Transverse colon (tissue), 4 donors: ENCODE results near the gene MRPS22. TPM values are rescaled to one million over a fixed set of nuclear protein-coding genes. Genes with fewer than 3 reads are reported as not detected.
"Not testable (repeated sequence)": the region's sequence is repeated elsewhere in the genome, so short reads cannot be mapped to it uniquely, and the experiment has no call there.

Experiments
- DNase-seq: peaks from one replicate; pipeline ENCODE4 v3.0.0-alpha.2; 2019
- H3K27ac ChIP-seq, 4 donors: fragments of 200-600 bp; sonication (generic); 2 replicates each; pipeline ENCODE4 v1.5.1; 2016 to 2018; ENCODE audit warnings: inconsistent platforms in 4 of 4
- H3K27me3 ChIP-seq: fragments of 200-600 bp; sonication (generic); 2 replicates; pipeline ENCODE4 v1.5.1; 2017; ENCODE audit warnings: inconsistent platforms
- H3K36me3 ChIP-seq, 4 donors: fragments of 200-600 bp; sonication (generic); 2 replicates each; pipeline ENCODE4 v1.5.1; 2017 to 2019; ENCODE audit warnings: inconsistent platforms in 4 of 4
- H3K4me1 ChIP-seq, 4 donors: fragments of 200-600 bp; sonication (generic); 2 replicates each; pipeline ENCODE4 v1.5.1; 2017 to 2020; ENCODE audit warnings: inconsistent platforms in 4 of 4
- H3K4me3 ChIP-seq, 4 donors: fragments of 200-600 bp; sonication (generic); 1 replicate in 1 of 4; 2 replicates in 3 of 4; pipeline versions ENCODE4 v1.5.1 to v1.6.1; 2017 to 2019; ENCODE audit warnings: inconsistent platforms in 4 of 4
- H3K9me3 ChIP-seq, 2 donors: fragments of 200-600 bp; sonication (generic); 2 replicates each; pipeline ENCODE4 v1.5.1; 2017 to 2019; ENCODE audit warnings: inconsistent platforms in 2 of 2
- EP300 ChIP-seq: sonication (generic); formaldehyde crosslinking; IDR thresholded peaks from one replicate; pipeline ENCODE4 v1.6.1; 2017; ENCODE audit warnings: antibody characterized with exemption, low read depth
- POLR2A ChIP-seq: fragments of 450-650 bp; IDR thresholded peaks from one replicate; pipeline ENCODE4 v1.6.1; 2016; ENCODE audit warnings: antibody characterized with exemption, mild to moderate bottlenecking, moderate library complexity
- POLR2AphosphoS5 ChIP-seq, 3 donors: sonication (generic); formaldehyde crosslinking; IDR thresholded peaks; one replicate each; pipeline ENCODE4 v1.6.1; 2016; ENCODE audit warnings: antibody characterized with exemption in 3 of 3
- WGBS, 2 donors: methylation state at CpG; one replicate each; pipeline ENCODE4 v1.1.5; 2018; ENCODE audit warnings: low coverage in 1 of 2; 5-methylcytosine and 5-hydroxymethylcytosine counted together
- in situ Hi-C, 4 donors: fragments of 200-750 bp; cut with MboI; loops; one replicate each; pipeline versions ENCODE4 v1.15.0 to v1.15.1; 2017; ENCODE audit warnings: low sequenced_read_pairs in 3 of 4, low pct_ligation_motif_present in 1 of 4, low pct_unique_long_range_greater_than_20kb in 1 of 4
- intact Hi-C: fragments of 100-400 bp; cut with DNase I; formaldehyde crosslinking; loops from one replicate; pipeline ENCODE4 v1.15.1; 2023; ENCODE audit warnings: low total_unique reads
- total RNA-seq, 4 donors: library from RNA; depleted of rRNA; stranded (reverse); fragments of >200 nt; gene quantifications; one replicate each; pipeline ENCODE4 v1.1.0, GENCODE V29; 2016
- TF ChIP-seq, protein P1 (sequence below), 5 experiments: fragments of 200-600 bp in 3 of 5; fragments of 450-650 bp in 2 of 5; sonication (generic) in 3 of 5; IDR thresholded peaks; 1 replicate in 2 of 5; 2 replicates in 3 of 5; pipeline ENCODE4 v1.5.1; 2016 to 2017; ENCODE audit warnings: antibody characterized with exemption in 5 of 5, inconsistent platforms in 3 of 5, mild to moderate bottlenecking in 2 of 5, moderate library complexity in 1 of 5

Gene MRPS22
- total RNA-seq, 4 donors from 2014 or later: 14.6 to 62.7 (median 51.6) TPM

DNA sequence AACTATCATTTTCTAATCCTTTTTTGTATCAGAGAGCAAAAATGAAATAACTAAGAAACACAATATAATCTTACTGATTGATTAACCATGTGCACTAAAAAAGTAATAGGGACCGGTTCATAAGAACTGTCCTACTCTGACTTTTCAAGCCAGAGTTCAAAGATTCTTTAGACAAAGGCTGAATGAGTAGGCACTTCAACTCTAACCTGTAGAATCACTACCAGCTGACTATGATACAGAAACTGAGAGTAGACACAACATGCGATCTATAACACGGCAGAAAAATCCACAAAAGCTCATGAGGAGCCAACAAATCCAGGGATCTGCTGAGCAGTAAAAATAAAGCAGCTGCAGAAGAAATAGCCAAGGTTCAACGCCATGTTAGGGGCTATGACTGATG lies 36.8 kb downstream of the MRPS22 start:
- no peak for DNase-seq
- Histone ChIP-seq H3K27me3 (no peaks in the 10 kb centered on the region), H3K9me3 (no peaks in the 10 kb centered on the region), H3K4me1 (peaks cover 0 to 4% (median 0%) of the 10 kb centered on the region in 4 donors), H3K36me3 (peaks cover 0 to 69% (median 17%) of the 10 kb centered on the region in 4 donors), H3K27ac (no peak overlapping the region), H3K4me3 (no peak overlapping the region)
- TF ChIP-seq, protein P1, sequence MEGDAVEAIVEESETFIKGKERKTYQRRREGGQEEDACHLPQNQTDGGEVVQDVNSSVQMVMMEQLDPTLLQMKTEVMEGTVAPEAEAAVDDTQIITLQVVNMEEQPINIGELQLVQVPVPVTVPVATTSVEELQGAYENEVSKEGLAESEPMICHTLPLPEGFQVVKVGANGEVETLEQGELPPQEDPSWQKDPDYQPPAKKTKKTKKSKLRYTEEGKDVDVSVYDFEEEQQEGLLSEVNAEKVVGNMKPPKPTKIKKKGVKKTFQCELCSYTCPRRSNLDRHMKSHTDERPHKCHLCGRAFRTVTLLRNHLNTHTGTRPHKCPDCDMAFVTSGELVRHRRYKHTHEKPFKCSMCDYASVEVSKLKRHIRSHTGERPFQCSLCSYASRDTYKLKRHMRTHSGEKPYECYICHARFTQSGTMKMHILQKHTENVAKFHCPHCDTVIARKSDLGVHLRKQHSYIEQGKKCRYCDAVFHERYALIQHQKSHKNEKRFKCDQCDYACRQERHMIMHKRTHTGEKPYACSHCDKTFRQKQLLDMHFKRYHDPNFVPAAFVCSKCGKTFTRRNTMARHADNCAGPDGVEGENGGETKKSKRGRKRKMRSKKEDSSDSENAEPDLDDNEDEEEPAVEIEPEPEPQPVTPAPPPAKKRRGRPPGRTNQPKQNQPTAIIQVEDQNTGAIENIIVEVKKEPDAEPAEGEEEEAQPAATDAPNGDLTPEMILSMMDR (IDR thresholded peaks at IDR 0.05): no peak
- no peak for TF ChIP-seq EP300
- no peak for TF ChIP-seq POLR2AphosphoS5 (IDR thresholded peaks at IDR 0.05)
- TF ChIP-seq POLR2A: no peak
- WGBS, 2 donors: 84 to 89% methylated on average over 3 to 4 of the region's 4 CpGs
- intact Hi-C loops: no loop called here
- in situ Hi-C loops: no loop called here

DNA sequence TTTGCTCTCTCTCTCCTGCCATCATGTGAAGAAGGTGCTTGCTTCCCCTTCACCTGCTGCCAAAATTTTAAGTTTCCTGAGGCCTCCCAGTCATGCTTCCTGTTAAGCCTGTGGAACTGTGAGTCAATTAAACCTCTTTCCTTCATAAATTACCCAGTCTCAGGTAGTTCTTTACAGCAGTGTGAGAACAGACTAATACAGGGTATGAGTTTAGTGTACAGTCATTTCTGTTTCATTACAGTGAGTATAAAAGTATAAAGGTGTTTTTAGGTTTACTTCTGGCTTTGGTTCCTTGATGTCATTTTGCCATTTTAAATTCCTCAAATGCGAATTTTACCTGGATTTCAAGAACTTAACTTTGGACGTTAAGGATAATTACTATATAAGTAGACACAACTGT lies 38.5 kb downstream of the MRPS22 start:
- in situ Hi-C loops, H3K9me3 ChIP-seq, H3K27me3 ChIP-seq, DNase-seq, H3K4me3 ChIP-seq, H3K27ac ChIP-seq, intact Hi-C loops: not testable (repeated sequence)
- H3K4me1 ChIP-seq: peaks cover 0 to 16% (median 9%) of the 10 kb centered on the region in 4 donors
- WGBS, 2 donors: 81 to 85% methylated on average over 2 of the region's 2 CpGs
- H3K36me3 ChIP-seq: peaks cover 0 to 52% (median 10%) of the 10 kb centered on the region in 4 donors

DNA sequence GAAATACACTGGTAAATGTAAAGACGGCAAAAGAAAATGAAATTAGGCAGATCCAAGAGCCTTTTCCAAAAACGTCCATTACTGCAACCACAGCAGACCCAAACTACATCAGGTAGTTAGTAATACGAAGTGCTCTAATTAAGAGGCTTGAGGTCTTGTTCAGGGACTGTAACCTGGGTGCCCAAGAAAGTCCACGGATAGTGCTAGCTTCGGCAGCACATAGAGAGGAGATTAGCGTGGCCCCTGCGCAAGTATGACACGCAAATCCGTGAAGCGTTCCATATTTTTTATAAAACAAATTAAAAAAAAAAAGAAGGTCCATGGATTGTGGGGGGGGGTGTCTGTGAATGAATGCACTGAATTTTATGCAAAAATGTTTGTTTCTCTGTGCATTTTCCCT lies 44.3 kb downstream of the MRPS22 start:
- in situ Hi-C loops: no loop called here
- DNase-seq: no peak
- WGBS, 2 donors: 61 to 77% methylated on average over 10 of the region's 10 CpGs
- Histone ChIP-seq H3K9me3 (no peaks in the 10 kb centered on the region), H3K27me3 (no peaks in the 10 kb centered on the region), H3K27ac (no peak overlapping the region), H3K4me1 (peaks cover 9 to 48% (median 26%) of the 10 kb centered on the region in 4 donors), H3K4me3 (peak overlapping the region in 2 of 4 donors; percentile 85 to 93), H3K36me3 (peaks cover 0 to 3% (median 0%) of the 10 kb centered on the region in 4 donors)
- TF ChIP-seq EP300: no peak
- TF ChIP-seq POLR2AphosphoS5 (IDR thresholded peaks at IDR 0.05): no peak
- TF ChIP-seq POLR2A: no peak
- TF ChIP-seq, protein P1 (IDR thresholded peaks at IDR 0.05): no peak
- intact Hi-C loops: no loop called here

DNA sequence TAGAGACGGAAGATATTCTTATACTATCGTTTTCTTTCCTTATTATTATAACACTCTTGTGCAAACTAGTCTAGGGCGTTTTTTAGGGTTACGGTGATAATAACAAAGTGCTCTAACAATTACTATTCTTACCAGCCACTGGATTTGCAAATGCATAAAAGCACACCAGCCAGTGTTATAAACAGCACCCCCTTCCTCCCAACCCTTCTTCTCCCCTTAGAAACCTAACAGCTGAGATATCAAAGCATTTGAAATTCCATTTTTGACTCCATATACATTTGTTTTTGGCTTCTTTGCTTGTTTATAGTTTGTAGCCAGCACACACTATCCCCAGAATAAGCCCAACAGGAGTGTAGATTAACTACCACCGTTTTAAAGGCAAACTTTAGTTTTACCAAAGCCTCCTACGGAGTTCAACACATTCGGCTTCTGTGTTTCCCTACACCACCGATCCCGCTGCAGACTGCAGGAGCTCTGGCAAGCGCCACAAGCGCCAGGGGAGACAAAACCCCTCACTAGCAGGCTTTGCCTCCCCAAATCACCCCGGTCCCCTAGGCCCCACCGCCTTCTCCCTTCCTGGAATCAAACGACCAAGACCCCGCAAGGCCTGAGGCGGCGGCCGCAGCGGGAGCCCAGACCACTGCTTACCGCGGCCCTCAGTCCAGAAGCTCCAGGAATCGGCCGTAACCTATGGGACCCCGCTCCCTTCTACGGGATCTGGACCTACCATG lies 45.2 kb downstream of the MRPS22 start:
- DNase-seq: no peak
- Histone ChIP-seq H3K27me3 (no peaks in the 10 kb centered on the region), H3K4me3 (peak overlapping the region; percentile 85 to 93 (median 88)), H3K4me1 (peaks cover 9 to 44% (median 26%) of the 10 kb centered on the region in 4 donors), H3K9me3 (no peaks in the 10 kb centered on the region), H3K27ac (peak overlapping the region; percentile 93 to 97 (median 93)), H3K36me3 (no peaks in the 10 kb centered on the region)
- in situ Hi-C loops: no loop called here
- WGBS, 2 donors: 4 to 21% methylated on average over 4 to 25 of the region's 25 CpGs
- intact Hi-C loops: no loop called here
- TF ChIP-seq, protein P1 (IDR thresholded peaks at IDR 0.05): peak in 1 of 5 experiments; percentile 10
- TF ChIP-seq EP300: no peak
- no peak for TF ChIP-seq POLR2AphosphoS5 (IDR thresholded peaks at IDR 0.05)
- TF ChIP-seq POLR2A: no peak
